Epithelial cell of esophagus (primary cell): ENCODE measurements around the gene DOK7.
A peak's percentile ranks its signal among the peaks of the same experiment; 100 is the strongest.

Experiments used
- DNase-seq: peaks from one replicate; pipeline ENCODE4 v3.0.0; 2010; ENCODE audit warnings: low read depth
- H3K4me3 ChIP-seq: 2 replicates; pipeline ENCODE4 v1.5.1; 2011; ENCODE audit warnings: mild to moderate bottlenecking, low read length, control low read depth
- TF ChIP-seq, protein P1 (sequence below): IDR thresholded peaks from 2 replicates; pipeline ENCODE4 v1.5.1; 2011; ENCODE audit warnings: low read depth, mild to moderate bottlenecking, low read length, control low read depth, inconsistent platforms; ENCODE audit not compliant: insufficient read depth; ENCODE audit errors: missing control alignments

Gene DOK7

GRCh38 chr4:3438847-3439180 lies 24.3 kb upstream of the DOK7 start:
- no peak overlapping the region for H3K4me3 ChIP-seq
- TF ChIP-seq, protein P1, sequence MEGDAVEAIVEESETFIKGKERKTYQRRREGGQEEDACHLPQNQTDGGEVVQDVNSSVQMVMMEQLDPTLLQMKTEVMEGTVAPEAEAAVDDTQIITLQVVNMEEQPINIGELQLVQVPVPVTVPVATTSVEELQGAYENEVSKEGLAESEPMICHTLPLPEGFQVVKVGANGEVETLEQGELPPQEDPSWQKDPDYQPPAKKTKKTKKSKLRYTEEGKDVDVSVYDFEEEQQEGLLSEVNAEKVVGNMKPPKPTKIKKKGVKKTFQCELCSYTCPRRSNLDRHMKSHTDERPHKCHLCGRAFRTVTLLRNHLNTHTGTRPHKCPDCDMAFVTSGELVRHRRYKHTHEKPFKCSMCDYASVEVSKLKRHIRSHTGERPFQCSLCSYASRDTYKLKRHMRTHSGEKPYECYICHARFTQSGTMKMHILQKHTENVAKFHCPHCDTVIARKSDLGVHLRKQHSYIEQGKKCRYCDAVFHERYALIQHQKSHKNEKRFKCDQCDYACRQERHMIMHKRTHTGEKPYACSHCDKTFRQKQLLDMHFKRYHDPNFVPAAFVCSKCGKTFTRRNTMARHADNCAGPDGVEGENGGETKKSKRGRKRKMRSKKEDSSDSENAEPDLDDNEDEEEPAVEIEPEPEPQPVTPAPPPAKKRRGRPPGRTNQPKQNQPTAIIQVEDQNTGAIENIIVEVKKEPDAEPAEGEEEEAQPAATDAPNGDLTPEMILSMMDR = no peak
- DNase-seq = no peak

DNA sequence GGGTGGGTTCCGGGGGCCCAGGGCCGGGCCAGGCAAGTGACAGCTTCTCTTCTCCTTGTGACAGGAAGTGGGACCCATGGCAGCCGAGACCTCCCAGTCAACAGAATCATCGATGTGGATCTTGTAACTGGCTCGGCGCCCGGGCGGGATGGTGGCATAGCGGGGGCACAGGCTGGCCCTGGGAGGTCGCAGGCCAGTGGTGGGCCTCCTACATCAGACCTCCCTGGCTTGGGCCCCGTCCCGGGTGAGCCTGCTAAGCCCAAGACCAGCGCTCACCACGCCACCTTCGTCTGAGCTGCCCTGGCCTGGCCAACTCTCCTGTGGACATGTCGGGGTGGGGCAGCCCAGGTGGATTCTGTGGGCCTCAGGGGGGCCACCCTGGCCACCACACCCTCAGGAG lies 23.7 kb upstream of the DOK7 start:
- TF ChIP-seq, protein P1 = no peak
- no peak for DNase-seq
- H3K4me3 ChIP-seq = no peak overlapping the region

DNA sequence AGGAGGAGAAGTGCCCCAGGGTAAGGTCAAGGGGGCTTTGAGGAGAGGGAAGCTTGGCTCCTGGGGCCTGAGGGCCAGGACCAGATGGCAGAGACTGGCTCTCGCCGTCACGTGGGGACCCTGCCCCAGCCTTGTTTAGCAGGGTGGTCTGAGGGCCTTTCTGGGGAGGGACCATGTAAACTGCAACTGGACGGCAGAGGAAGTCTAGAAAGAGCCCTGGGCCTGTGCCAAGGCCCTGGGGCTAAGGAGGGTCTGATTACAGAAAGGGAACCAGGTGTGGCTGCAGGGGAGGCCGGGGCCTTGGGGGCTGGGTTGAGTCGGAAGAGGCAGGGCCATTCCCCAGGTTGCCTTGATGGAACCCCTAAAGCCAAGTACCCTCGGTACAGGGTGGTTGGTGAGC lies 23.1 kb upstream of the DOK7 start:
- no peak overlapping the region for H3K4me3 ChIP-seq
- no peak for DNase-seq
- TF ChIP-seq, protein P1 = no peak

DNA sequence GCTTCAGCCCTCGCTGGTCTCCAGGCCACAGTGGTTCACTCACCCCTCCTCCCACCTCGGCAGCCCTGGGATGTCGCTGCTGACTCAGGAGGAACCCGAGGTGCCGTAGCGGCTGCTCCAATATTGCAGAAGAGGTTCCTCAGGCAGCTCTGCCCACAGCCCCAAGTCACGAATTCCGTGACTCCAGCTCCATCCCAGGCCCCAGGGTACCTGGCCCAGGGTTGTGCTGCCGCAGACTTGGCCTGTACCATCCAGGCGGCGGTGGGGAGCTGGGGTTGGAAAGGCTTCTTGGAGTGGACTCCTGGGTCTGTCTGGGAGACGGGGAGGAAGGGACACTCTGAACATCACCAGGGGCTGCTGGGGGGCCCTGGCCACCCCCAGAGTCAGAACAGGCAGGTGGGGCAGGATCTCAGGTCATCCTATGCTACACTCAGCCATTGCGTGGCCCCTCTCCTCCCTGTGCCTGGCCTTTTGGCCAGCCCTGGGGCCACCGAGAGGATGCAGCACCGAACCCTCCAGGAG lies 22.1 kb upstream of the DOK7 start:
- H3K4me3 ChIP-seq = no peak overlapping the region
- peak; percentile 66 for DNase-seq
- TF ChIP-seq, protein P1 = no peak

DNA sequence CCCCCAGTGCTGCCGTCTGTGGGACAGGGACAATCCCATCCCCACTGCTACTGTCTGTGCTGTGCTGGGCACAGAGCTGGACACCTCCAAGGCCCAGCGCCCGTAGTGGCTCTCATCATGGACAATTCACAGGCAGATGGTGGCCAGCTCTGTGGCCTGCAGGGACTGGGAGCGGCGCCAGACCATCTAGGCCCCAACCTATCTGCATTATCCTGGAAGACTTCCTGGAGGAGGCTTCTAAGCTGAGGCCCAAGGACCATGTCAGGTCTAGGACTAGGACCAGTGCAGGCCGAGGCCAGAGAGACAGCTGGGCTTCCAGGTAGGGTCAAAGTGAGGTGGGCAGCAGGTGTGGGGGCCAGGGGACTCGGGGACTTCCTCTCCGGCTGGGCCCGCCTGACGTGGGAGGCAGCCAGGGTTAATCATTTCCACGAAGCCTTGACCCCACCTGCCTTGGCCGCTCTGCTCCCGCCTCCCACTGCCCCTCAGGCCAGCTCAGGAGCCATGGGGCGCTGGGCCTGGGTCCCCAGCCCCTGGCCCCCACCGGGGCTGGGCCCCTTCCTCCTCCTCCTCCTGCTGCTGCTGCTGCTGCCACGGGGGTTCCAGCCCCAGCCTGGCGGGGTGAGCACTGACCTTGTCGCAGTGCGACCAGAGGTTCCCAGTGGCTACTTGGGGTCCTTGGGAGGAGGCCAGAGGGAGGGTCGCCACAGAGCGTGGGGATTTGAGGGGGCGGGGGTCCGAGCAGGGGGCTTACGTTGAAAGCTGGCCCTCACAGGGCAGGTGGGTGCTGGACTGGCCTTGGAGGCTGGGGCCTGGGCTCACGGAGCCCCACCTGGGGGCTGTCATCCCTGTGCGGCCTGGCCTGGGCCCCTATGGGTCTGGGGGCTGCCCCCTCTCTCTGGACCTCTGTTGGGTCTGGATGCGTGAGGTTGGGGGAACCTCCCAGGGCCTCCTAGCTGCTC lies 21.3 kb upstream of the DOK7 start, which contains the start of gene HGFAC:
Gene HGFAC (plus strand): TSS at position 468 of the 959 bp plus-strand sequence. CDS start 34 bp downstream, at position 502.
- TF ChIP-seq, protein P1 = no peak
- DNase-seq = no peak
- H3K4me3 ChIP-seq = no peak within 1 kb of the TSS

DNA sequence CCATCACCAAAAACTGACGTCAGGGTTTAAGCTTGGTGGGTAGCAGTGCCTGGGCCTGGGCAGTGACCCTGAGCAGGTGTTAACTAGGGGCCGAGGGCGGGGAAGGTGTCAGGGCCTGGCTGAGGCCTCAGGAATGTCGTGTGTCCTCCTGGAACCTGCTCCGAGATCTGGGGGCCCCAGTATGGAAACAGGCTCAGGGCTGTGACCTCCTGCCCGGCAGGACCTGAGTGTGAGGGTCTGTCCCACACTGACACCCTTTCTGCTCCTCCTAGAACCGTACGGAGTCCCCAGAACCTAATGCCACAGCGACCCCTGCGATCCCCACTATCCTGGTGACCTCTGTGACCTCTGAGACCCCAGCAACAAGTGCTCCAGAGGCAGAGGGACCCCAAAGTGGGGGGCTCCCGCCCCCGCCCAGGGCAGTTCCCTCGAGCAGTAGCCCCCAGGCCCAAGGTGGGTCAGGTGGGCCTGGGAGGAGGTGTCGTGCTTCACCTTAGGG lies 20.6 kb upstream of the DOK7 start:
- H3K4me3 ChIP-seq = no peak overlapping the region
- TF ChIP-seq, protein P1 = no peak
- no peak for DNase-seq
